NCI-H774 (cell line): ENCODE data around the gene CNTNAP3.
"Not testable (repeated sequence)": the region's sequence is repeated elsewhere in the genome, so short reads cannot be mapped to it uniquely, and the experiment has no call there.

Source experiments
- DNase-seq: peaks from one replicate; lab custom pipeline; 2025; lab: John Stamatoyannopoulos, UW

Gene CNTNAP3

DNA sequence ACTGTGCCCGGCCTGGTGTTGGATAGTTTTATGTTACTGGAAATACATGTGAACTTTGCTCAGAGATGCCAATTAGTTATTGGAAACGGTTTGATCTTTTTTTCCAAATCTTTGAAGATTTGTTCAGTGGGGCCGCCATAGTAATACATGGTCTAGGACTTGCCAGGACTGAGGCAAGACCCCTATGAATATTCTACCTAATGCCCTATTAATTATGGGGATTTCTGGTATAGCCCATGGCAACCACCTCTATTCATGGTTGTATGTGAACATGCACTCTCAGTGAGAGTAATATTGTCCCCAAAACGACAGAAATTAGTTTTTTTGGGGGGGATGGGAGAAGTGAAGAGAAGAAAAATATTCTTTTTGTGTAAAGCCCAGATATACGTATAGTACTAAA is 220.3 kb downstream of the CNTNAP3 start:
- DNase-seq = not testable (repeated sequence)

DNA sequence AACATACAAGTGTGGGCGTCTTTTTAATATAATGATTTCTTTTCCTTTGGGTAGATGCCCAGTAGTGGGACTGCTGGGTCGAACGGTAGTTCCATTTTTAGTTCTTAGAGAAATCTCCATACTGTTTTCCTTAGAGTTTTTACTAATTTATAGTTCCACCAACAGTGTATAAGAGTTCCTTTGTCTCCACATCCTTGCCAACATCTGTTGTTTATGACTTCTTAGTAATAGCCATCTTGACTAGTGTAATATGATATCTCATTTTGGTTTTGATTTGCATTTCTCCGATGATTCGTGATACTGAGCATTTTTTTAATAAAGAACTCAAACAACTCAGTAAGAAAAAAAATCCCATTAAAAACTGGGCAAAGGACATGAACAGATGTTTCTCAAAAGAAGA is 225.0 kb downstream of the CNTNAP3 start:
- DNase-seq = not testable (repeated sequence)

DNA sequence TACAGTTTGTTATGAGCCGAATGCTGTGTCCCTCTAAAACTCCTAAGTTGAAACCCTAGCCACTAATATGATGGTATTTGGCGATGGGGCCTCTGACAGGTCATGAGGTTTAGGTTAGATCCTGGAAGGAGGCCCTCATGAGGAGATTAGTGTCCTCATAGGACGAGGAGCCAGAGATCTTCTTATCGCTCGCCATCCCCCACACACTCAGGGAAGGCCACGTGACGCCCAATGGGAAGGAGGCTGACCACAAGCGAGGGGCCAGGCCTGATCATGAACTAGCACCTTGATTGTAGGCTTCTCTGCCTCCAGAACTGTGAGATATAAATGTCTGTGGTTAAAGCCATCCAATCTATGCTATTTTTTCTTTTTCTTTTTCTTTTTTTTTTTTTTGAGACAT is 233.5 kb downstream of the CNTNAP3 start:
- DNase-seq = not testable (repeated sequence)

DNA sequence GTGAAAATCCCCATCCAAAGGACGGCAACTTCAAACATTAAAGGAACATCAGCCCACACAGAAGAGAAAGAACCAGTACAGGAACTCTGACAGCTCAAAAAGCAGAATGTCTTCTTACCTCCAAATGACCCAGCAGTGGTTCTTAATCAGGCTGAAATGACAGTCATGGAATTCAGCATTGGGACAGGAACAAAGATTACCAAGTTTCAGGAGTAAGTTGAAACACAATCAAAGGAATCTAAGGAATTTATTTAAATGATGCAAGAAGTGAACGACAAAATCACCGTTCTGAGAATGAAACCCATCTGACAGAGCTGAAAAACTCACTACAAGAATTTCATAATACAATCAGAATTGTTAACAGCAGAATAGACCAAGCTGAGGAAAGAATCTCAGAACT is 241.1 kb downstream of the CNTNAP3 start:
- not testable (repeated sequence) for DNase-seq

DNA sequence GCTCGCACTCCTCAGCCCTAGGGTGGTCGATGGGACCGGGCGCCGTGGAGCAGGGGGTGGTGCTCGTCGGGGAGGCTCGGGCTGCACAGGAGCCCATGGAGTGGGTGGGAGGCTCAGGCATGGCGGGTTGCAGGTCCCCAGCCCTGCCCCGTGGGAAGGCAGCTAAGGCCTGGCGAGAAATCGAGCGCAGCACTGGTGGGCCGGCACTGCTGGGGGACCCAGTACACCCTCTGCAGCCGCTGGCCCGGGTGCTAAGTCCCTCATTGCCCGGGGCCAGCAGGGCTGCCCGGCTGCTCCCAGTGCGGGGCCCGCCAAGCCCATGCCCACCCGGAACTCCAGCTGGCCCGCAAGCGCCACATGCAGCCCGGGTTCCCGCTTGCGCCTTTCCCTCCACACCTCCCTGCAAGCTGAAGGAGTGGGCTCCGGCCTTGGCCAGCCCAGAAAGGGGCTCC is 245.6 kb downstream of the CNTNAP3 start:
- DNase-seq = not testable (repeated sequence)

DNA sequence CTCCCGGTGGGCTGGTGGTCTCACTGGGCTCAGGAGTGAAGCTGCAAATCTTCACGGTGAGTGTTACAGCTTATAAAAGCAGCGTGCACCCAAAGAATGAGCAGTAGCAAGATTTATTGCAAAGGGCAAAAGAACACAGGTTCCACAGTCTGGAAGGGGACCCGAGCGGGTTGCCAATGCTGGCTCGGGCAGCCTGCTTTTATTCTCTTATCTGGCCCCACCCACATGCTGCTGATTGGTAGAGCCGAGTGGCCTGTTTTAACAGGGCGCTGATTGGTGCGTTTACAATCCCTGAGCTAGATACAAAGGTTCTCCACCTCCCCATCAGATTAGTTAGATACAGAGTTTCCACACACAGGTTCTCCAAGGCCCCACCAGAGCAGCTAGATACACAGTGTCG is 246.2 kb downstream of the CNTNAP3 start:
- DNase-seq = not testable (repeated sequence)

DNA sequence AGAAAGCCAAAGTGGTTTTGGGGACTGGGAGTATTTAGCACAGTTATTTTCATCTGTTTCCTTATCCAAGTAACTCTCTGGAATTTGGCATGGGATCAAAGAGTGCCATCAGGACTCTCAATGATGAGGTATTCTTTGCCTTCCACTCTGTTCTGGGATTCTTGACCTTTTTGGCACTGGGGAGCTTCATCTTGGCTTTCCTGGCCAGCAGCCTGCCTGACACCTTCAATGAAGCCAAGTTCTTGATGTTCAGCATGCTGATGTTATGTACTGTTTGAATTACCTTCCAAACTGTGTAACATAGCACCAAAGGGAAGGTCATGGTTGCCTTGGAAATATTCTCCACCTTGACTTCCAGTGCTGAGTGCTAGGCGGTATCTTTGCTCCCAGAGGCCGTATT is 248.8 kb downstream of the CNTNAP3 start:
- not testable (repeated sequence) for DNase-seq

DNA sequence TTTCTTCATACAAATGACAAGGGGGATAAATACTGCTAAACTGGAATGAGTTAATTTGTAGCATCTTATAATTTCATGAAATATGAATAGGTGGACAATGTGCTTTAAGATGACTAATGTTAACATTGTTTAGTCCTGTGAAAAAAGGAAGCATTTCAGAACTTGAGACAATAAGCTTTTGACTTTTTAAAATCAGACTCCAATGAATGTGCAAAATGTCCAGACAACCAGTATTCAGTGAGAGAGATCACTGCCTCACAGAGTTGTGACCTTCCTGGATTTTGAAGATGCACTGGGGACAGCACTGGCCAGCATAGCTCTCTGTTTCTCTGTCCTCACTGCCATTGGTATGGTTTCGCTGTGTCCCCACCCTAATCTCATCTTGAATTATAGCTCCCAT is 249.7 kb downstream of the CNTNAP3 start:
- DNase-seq = not testable (repeated sequence)

DNA sequence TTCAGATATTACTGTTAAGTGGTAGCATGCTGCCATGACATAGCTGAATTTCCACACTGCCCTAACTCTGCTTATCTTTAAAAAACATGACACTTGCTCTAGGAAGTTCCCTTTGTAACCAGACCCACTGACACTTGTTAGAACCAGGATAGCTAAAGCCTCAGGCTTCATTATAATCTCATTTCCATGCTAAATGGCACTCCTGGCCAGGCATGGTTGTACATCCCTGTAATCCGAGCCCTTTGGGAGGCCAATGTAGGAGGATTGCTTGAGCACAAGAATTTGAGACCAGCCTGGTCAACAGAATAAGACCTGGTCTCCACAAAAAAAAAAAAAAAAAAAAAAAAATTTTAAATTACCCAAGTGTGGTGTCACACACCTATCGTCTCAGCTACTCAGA is 254.1 kb downstream of the CNTNAP3 start:
- not testable (repeated sequence) for DNase-seq

DNA sequence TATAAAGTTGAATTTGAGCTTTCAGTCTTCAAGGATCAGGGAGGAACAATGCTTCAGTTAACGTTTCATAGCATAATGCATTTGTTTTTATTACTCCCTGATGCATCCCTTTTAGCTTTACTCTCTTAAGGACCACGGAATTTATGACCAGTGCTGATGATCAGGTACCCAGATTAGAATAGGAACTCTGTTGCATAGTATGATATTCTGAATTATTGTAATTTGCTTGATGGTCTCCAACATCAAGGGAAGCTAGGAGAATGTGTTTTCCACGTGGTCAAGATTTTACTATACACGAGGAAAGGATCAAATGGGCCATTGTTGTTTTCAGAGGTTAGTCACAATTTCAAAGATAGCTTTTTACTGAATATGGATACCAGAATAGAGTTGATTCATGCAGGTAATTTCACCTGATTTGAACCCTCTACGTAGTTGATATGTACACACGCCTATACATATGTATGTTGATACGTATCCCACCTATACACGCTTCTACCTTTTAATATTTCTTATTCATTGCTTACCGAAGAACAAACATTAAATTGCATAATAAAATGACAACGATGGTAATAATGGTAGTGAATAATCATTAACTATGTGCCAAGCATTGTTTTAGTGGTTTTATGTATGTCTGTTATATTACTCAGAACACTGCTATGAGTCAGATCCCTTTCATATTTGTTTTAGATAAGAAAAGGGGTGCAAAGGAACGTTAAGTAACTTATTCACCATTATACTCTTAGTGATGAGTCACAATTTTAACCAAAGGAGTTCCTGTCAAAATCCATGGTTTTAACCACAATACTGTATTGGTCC is 257.6 kb downstream of the CNTNAP3 start:
- not testable (repeated sequence) for DNase-seq

DNA sequence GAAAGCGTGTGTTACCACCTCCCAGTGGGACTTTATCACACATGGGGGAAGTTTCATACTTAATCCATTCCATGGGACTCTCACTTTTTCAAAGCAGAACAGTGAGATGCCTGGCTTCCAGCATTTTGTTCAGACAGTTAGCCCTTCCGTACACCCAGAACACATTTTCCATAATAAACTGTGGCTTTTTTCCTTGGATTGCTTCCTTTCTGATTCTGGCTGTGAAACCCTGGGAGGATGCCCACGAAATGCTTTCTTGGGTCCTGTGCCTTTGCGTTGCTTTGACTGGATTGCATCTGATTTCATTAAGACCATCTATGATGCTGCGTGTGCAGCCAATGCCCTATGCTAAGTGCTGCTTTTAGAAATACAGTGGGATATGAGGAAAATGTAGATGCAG is 259.1 kb downstream of the CNTNAP3 start:
- DNase-seq = not testable (repeated sequence)

DNA sequence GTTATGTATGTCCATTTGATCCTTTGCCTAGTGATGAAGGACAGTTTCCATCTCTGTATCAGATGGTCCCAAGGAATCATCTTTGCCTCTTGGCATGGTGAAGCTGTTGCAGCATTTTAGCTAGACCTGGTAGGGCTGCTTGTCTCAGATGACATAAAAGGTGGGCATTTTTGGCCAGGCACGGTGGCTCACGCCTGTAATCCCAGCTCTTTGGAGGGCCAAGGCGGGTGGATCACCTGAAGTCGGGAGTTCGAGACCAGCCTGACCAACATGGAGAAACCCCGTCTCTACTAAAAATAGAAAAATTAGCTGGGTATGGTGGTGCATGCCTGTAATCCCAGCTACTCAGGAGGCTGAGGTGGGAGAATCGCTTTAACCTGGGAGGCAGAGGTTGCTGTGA is 259.8 kb downstream of the CNTNAP3 start:
- DNase-seq = not testable (repeated sequence)

DNA sequence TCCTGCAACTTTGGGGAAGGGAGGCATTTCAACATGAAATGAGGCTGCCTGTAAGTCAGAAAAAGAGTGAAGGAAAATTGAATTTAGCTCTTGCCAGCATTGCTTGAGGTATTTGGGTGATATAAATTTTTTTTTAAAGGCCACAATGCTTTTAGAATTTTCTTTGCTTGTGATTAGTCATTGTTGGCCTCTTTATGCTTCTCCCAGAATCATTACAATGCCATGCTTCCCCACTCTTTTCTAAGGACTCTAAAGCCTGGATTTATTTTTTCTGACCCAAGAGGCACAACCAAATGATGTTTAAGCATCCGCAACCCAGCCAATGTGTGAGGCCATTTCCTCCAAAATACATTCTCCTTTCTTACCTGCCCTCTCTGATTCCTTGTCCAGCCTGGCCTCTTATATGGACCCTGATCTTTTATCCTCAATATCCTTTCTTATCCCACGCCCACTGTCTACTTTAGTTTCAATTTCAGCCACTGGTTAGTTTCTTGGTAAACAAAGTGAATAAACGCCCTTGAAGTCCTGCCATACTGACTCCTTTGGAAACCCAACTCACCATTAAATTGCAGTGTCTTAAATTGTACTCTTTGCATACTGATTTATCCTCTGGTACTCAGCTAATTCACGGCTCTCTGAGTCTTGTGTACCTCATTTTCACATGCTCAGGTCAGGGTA is 261.9 kb downstream of the CNTNAP3 start:
- not testable (repeated sequence) for DNase-seq
